BJ (cell line): ENCODE data around the gene MORN5. TPM values are rescaled to one million over a fixed set of nuclear protein-coding genes. Genes with fewer than 3 reads are reported as not detected.

ENCODE experiments used
- CTCF ChIA-PET: fragments of 350-600 bp; formaldehyde crosslinking; extraction: SDS; loops from one replicate; lab custom pipeline; 2021; ENCODE audit warnings: antibody characterized with exemption, inconsistent platforms; lab: Yijun Ruan, JAX
- POLR2A ChIA-PET: fragments of 300-600 bp; sonication (Branson Sonifier 250); formaldehyde crosslinking; extraction: SDS; loops from one replicate; lab custom pipeline; 2021; ENCODE audit warnings: antibody characterized with exemption; lab: Charles Lee
- DNase-seq: peaks from one replicate; pipeline ENCODE4 v3.0.0-alpha.2; 2011; ENCODE audit warnings: low read depth
- H3K27me3 ChIP-seq: 2 replicates; pipeline ENCODE4 v1.6.0; 2011; ENCODE audit warnings: low read length; ENCODE audit not compliant: control insufficient read depth, insufficient read depth
- H3K36me3 ChIP-seq: 2 replicates; pipeline ENCODE4 v1.5.1; 2011; ENCODE audit warnings: low read length; ENCODE audit not compliant: control insufficient read depth, insufficient read depth
- H3K4me3 ChIP-seq: 2 replicates; pipeline ENCODE4 v1.5.1; 2011; ENCODE audit warnings: low read depth, mild to moderate bottlenecking, control low read depth, low read length
- CTCF ChIP-seq: IDR thresholded peaks from 2 replicates; pipeline ENCODE4 v1.5.1; 2011; ENCODE audit warnings: low read depth, mild to moderate bottlenecking, control low read depth, inconsistent platforms, low read length, moderate library complexity; ENCODE audit not compliant: insufficient read depth
- polyA plus RNA-seq: library from polyadenylated mRNA; depleted of rRNA; stranded (reverse); fragments of >200 nt; gene quantifications from 2 replicates; pipeline ENCODE4 v1.2.3, GENCODE V29; 2011

The MORN5 gene
- polyA plus RNA-seq, 1 experiment, result not detected

GRCh38 chr9:122125158-122125508 lies 34.6 kb upstream of the MORN5 start:
- Histone ChIP-seq H3K36me3 (no peaks in the 10 kb centered on the region), H3K4me3 (no peak overlapping the region), H3K27me3 (no peaks in the 10 kb centered on the region)
- TF ChIP-seq CTCF, result peak; percentile 97
- ChIA-PET POLR2A (interaction anchor here (0.5 to 0.7 kb wide), 2 partner anchors 426 to 687 kb away, joined by 3 read pairs; no protein-coding TSS in a partner anchor), CTCF (interaction anchor here (0.6 to 12.3 kb wide), 50 partner anchors 10 to 685 kb away, joined by 3 to 422 read pairs (median 5); partner anchors contain the start of genes MRRF and RBM18)
- no peak for DNase-seq

- POLR2A ChIA-PET, result interaction anchor here (0.5 to 0.7 kb wide), 3 partner anchors 343 to 686 kb away, joined by 3 read pairs; no protein-coding TSS in a partner anchor
- H3K4me3 ChIP-seq, result no peak overlapping the region
- no peaks in the 10 kb centered on the region for H3K36me3 ChIP-seq
- CTCF ChIA-PET, result interaction anchor here (0.7 to 12.3 kb wide), 42 partner anchors 10 to 686 kb away, joined by 3 to 422 read pairs (median 4); partner anchors contain the start of genes LHX6, MRRF and RBM18
- no peak for TF ChIP-seq CTCF
- no peak for DNase-seq
- no peaks in the 10 kb centered on the region for H3K27me3 ChIP-seq
These were observed 34.0 kb upstream of the MORN5 start for GRCh38 chr9:122125509-122126330.

- ChIA-PET CTCF (interaction anchor here (0.5 to 12.3 kb wide), 30 partner anchors 10 to 685 kb away, joined by 3 to 422 read pairs (median 4); partner anchors contain the start of genes LHX6, MRRF and RBM18), POLR2A (interaction anchor here (0.6 kb wide), 1 partner anchor 342 kb away, joined by 3 read pairs; no protein-coding TSS in a partner anchor)
- H3K4me3 ChIP-seq, result peak overlapping the region; percentile 12; the same call in 1 of the 2 replicates
- TF ChIP-seq CTCF, result peak; percentile 20
- DNase-seq, result no peak
- no peaks in the 10 kb centered on the region for H3K36me3 ChIP-seq
- no peaks in the 10 kb centered on the region for H3K27me3 ChIP-seq
These were observed 33.1 kb upstream of the MORN5 start for GRCh38 chr9:122126331-122127261.

GRCh38 chr9:122127396-122127798 lies 32.3 kb upstream of the MORN5 start:
- ChIA-PET CTCF (interaction anchor here (0.5 to 12.3 kb wide), 10 partner anchors 10 to 683 kb away, joined by 3 to 422 read pairs (median 4); partner anchors contain the start of genes MRRF and RBM18), POLR2A (no interaction called here)
- DNase-seq, result no peak

More at GRCh38 chr9:122127396-122127798, 32.3 kb upstream of the MORN5 start:
- Histone ChIP-seq H3K36me3 (no peaks in the 10 kb centered on the region), H3K4me3 (no peak overlapping the region), H3K27me3 (no peaks in the 10 kb centered on the region)
- no peak for TF ChIP-seq CTCF
